A549 (cell line): ENCODE data around the gene C1orf21. TPM values are rescaled to one million over a fixed set of nuclear protein-coding genes. Genes with fewer than 3 reads are reported as not detected.

Experiments
- ATAC-seq, 2 experiments: fragments of 200-7000 bp in 1 of 2; fragments of >200 bp in 1 of 2; cut with Nextera tagmentation in 1 of 2; cut with Tn5 transposase in 1 of 2; 3 replicates each; pipeline versions ENCODE4 v1.8.0 to v1.9.1; 2018 to 2020; ENCODE audit warnings: mild to moderate bottlenecking in 1 of 2, moderate library complexity in 1 of 2
- CTCF ChIA-PET: fragments of 300-600 bp; sonication (Branson Sonifier 250); formaldehyde crosslinking; extraction: SDS; loops from one replicate; lab custom pipeline; 2021; ENCODE audit warnings: antibody characterized with exemption, inconsistent platforms; lab: Yijun Ruan, JAX
- POLR2A ChIA-PET: fragments of 350-600 bp; formaldehyde crosslinking; extraction: SDS; loops from one replicate; lab custom pipeline; 2021; ENCODE audit warnings: antibody characterized with exemption, inconsistent platforms; lab: Yijun Ruan, JAX
- DNase-seq, 2 experiments: peaks; one replicate each; pipeline versions ENCODE4 v3.0.0 to v3.0.0-alpha.2; 2011 to 2016; ENCODE audit warnings: low read depth in 1 of 2, low spot score in 1 of 2
- FAIRE-seq: peaks from 2 replicates; lab custom pipeline; 2011; peaks lifted over from hg19 to GRCh38; lab: Jason Lieb, UNC
- H3K27ac ChIP-seq, 2 experiments: fragments of >200 bp; sonication (Bioruptor Twin); formaldehyde crosslinking; 3 replicates each; pipeline ENCODE4 v1.5.1; 2016 to 2017
- H3K4me1 ChIP-seq: fragments of >200 bp; sonication (Bioruptor Twin); formaldehyde crosslinking; 3 replicates; pipeline ENCODE4 v1.6.1; 2016
- H3K4me2 ChIP-seq: fragments of >200 bp; sonication (Bioruptor Twin); formaldehyde crosslinking; 3 replicates; pipeline ENCODE4 v1.6.1; 2016
- H3K4me3 ChIP-seq: fragments of >200 bp; sonication (Bioruptor Twin); formaldehyde crosslinking; 3 replicates; pipeline ENCODE4 v1.5.1; 2016
- H3K9me3 ChIP-seq: fragments of >200 bp; sonication (Bioruptor Twin); formaldehyde crosslinking; 3 replicates; pipeline ENCODE4 v1.6.1; 2016
- BCL3 ChIP-seq: fragments of >200 bp; sonication (Bioruptor Twin); formaldehyde crosslinking; IDR thresholded peaks from 3 replicates; pipeline ENCODE4 v1.6.1; 2016
- CBX2 ChIP-seq: fragments of 200-600 bp; sonication (generic); IDR thresholded peaks from 2 replicates; pipeline ENCODE4 v1.6.1; 2016; ENCODE audit warnings: low read depth, mild to moderate bottlenecking, borderline replicate concordance
- CBX8 ChIP-seq: fragments of 200-600 bp; sonication (generic); IDR thresholded peaks from 2 replicates; pipeline ENCODE4 v1.6.1; 2016
- CEBPB ChIP-seq, 2 experiments: fragments of >200 bp in 1 of 2; sonication (Bioruptor Twin) in 1 of 2; formaldehyde crosslinking in 1 of 2; IDR thresholded peaks; 2 replicates each; pipeline ENCODE4 v1.6.1; 2012 to 2016
- CHD2 ChIP-seq: fragments of 150-350 bp; IDR thresholded peaks from 2 replicates; pipeline ENCODE4 v1.6.1; 2014; ENCODE audit warnings: low read length; ENCODE audit not compliant: partially characterized antibody
- EHMT2 ChIP-seq: fragments of 200-600 bp; sonication (generic); IDR thresholded peaks from 2 replicates; pipeline ENCODE4 v1.6.1; 2016; ENCODE audit warnings: antibody characterized with exemption, low read depth, mild to moderate bottlenecking, moderate library complexity
- EP300 ChIP-seq, 2 experiments: fragments of >200 bp; sonication (Bioruptor Twin); formaldehyde crosslinking; IDR thresholded peaks; 2 replicates in 1 of 2; 3 replicates in 1 of 2; pipeline ENCODE4 v1.6.1; 2016 to 2017
- FOSL2 ChIP-seq, 2 experiments: fragments of 450-650 bp in 1 of 2; fragments of >200 bp in 1 of 2; sonication (Bioruptor Twin) in 1 of 2; formaldehyde crosslinking; IDR thresholded peaks; 2 replicates each; pipeline versions ENCODE4 v1.5.0 to v1.6.1; 2016 to 2020; ENCODE audit warnings: mild to moderate bottlenecking in 1 of 2, moderate library complexity in 1 of 2
- FOXS1 ChIP-seq: fragments of 250-450 bp; sonication (Bioruptor Pico); IDR thresholded peaks from 2 replicates; pipeline ENCODE4 v1.5.0; 2020; ENCODE audit warnings: mild to moderate bottlenecking, moderate library complexity
- GATA3 ChIP-seq: IDR thresholded peaks from 2 replicates; pipeline ENCODE4 v1.6.1; 2012; ENCODE audit warnings: borderline replicate concordance
- HEYL ChIP-seq: fragments of 250-450 bp; sonication (Bioruptor Pico); IDR thresholded peaks from 2 replicates; pipeline ENCODE4 v1.8.0; 2021; ENCODE audit warnings: mild to moderate bottlenecking, moderate library complexity
- HOXA7 ChIP-seq: fragments of 250-450 bp; sonication (Bioruptor Pico); IDR thresholded peaks from 2 replicates; pipeline ENCODE4 v1.5.0; 2020; ENCODE audit warnings: mild to moderate bottlenecking, moderate library complexity
- KDM5A ChIP-seq: fragments of 200-600 bp; sonication (generic); IDR thresholded peaks from 2 replicates; pipeline ENCODE4 v1.6.1; 2016; ENCODE audit warnings: antibody characterized with exemption, mild to moderate bottlenecking
- MYC ChIP-seq: IDR thresholded peaks from 2 replicates; pipeline ENCODE4 v1.6.1; 2012; ENCODE audit warnings: mild to moderate bottlenecking, inconsistent platforms, low read length, improper control_type of control experiment, borderline replicate concordance
- NFE2L2 ChIP-seq: fragments of 150-350 bp; conservative IDR thresholded peaks from 2 replicates; pipeline ENCODE4 v1.6.1; 2014; ENCODE audit warnings: low read length
- POLR2AphosphoS2 ChIP-seq: conservative IDR thresholded peaks from 2 replicates; pipeline ENCODE4 v1.6.1; 2012; ENCODE audit warnings: low read length, improper control_type of control experiment, inconsistent platforms
- RFX5 ChIP-seq: fragments of 450-650 bp; IDR thresholded peaks from 2 replicates; pipeline ENCODE4 v1.7.1; 2014; ENCODE audit warnings: antibody characterized with exemption, mild to moderate bottlenecking, moderate library complexity
- TFCP2L1 ChIP-seq: fragments of 250-450 bp; sonication (Bioruptor Pico); IDR thresholded peaks from 2 replicates; pipeline ENCODE4 v1.5.0; 2021; ENCODE audit warnings: mild to moderate bottlenecking
- WGBS: methylation state at CpG from one replicate; pipeline ENCODE4 v1.1.6; 2017; ENCODE audit errors: missing lambda C conversion rate; 5-methylcytosine and 5-hydroxymethylcytosine counted together
- polyA plus RNA-seq, 4 experiments: library from polyadenylated mRNA; depleted of rRNA in 3 of 4; stranded (reverse); fragments of >200 nt; fragmentation: RNase III in 1 of 4; extraction: RNeasy Plus Mini Kit Qiagen cat#74134 plus additional on column Dnase treatment in 1 of 4; gene quantifications; 2 replicates in 3 of 4; 3 replicates in 1 of 4; pipeline ENCODE4 v1.2.3, GENCODE V29; 2011 to 2017
- TF ChIP-seq, protein P1 (sequence below): IDR thresholded peaks from 2 replicates; pipeline ENCODE4 v1.6.1; 2012
- TF ChIP-seq, protein P2 (sequence below): fragments of 250-450 bp; sonication (Bioruptor Pico); IDR thresholded peaks from 2 replicates; pipeline ENCODE4 v1.5.0; 2021; ENCODE audit warnings: mild to moderate bottlenecking, moderate library complexity, borderline replicate concordance

Gene C1orf21
- polyA plus RNA-seq, 2 of the 4 experiments (the other 2 are of a cell fraction) = 11.4 to 11.6 TPM

DNA sequence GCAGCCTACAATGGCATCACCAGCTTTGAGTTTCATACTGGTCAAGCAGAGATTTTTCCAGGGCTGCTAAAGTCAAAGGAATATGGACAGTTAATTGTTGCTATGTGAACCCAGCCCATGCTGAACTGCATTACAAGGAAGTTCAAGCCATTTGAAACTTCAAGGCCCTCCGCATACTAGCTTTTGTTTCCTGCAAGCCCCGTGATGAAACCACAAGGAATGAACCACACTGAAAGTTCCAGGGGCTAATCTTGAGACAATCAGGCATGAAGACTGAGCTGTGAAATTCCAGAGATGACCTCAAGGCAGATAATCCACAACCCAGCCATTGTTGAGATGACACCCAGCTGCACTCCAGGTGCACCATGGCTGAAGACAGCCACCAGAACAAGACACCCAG is 180.8 kb downstream of the C1orf21 start:
- FAIRE-seq = no peak
- CTCF ChIA-PET = interaction anchor here (1.1 to 2.1 kb wide), 3 partner anchors 11 to 345 kb away, joined by 3 to 6 read pairs (median 3); no protein-coding TSS in a partner anchor
- WGBS = 62% methylated on average over 2 of the region's 2 CpGs
- Histone ChIP-seq H3K9me3 (no peaks in the 10 kb centered on the region), H3K4me1 (peaks cover 12% of the 10 kb centered on the region; the same call in 2 of the 3 replicates), H3K4me3 (no peak overlapping the region), H3K4me2 (peak overlapping the region; percentile 47; the same call in 2 of the 3 replicates), H3K27ac (peak overlapping the region in 1 of 2 experiments; percentile 31; a peak in 1 of 6 replicates)
- TF ChIP-seq BCL3 (no peak), RFX5 (no peak), NFE2L2 (no peak), HEYL (CRISPR knock-in tag) (no peak)
- no peak for DNase-seq
- POLR2A ChIA-PET = no interaction called here
- ATAC-seq = no peak

- 52% methylated on average over 2 of the region's 2 CpGs for WGBS
- TF ChIP-seq GATA3 (no peak), CEBPB (IDR thresholded peaks at IDR 0.05) (peak in 1 of 2 experiments; percentile 68; a peak in 1 of 4 replicates)
- 0 out of 3 replicates have a peak overlapping the region, but pooled peaks have one; percentile 22 for H3K4me3 ChIP-seq
- ChIA-PET CTCF (interaction anchor here (0.6 to 2.1 kb wide), 4 partner anchors 11 to 346 kb away, joined by 3 to 6 read pairs (median 3); no protein-coding TSS in a partner anchor), POLR2A (no interaction called here)
- peak overlapping the region in 1 of 2 experiments; percentile 31; a peak in 1 of 6 replicates for H3K27ac ChIP-seq
- peak overlapping the region; percentile 47 for H3K4me2 ChIP-seq
- ATAC-seq = no peak
- no peak for FAIRE-seq
- peaks cover 12% of the 10 kb centered on the region; the same call in 2 of the 3 replicates for H3K4me1 ChIP-seq
- no peak for DNase-seq
- H3K9me3 ChIP-seq = no peaks in the 10 kb centered on the region
Observed at GRCh38 chr1:184568148-184568547, 181.3 kb downstream of the C1orf21 start.

DNA sequence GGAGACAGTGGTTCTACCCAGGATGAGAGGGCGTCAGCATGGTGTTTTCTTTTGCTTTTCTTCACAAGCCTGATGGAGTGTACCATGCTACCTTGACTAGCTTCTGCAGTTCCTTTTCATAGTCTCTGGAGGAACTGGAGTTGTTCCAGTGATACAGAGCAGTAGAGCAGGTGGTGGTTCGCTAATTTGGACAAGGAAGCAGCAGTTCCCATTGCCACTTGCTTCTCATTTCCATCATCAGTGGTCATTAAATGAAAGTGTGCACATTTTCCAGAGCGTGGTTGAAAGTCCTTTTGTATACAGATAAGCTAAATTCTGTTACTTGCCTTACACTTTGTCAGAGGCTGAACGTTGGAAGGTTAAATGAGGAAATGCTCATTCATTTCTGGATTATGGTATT is 182.3 kb downstream of the C1orf21 start:
- no peak for FAIRE-seq
- TF ChIP-seq POLR2AphosphoS2 (no peak), CBX2 (no peak), HOXA7 (no peak)
- TF ChIP-seq, protein P1, sequence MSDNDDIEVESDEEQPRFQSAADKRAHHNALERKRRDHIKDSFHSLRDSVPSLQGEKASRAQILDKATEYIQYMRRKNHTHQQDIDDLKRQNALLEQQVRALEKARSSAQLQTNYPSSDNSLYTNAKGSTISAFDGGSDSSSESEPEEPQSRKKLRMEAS = no peak
- Histone ChIP-seq H3K4me2 (peak overlapping the region; percentile 47), H3K4me1 (peaks cover 12% of the 10 kb centered on the region; the same call in 2 of the 3 replicates), H3K27ac (no peak overlapping the region; a peak in 1 of 6 replicates), H3K9me3 (no peaks in the 10 kb centered on the region), H3K4me3 (no peak overlapping the region)
- CTCF ChIA-PET = interaction anchor here (0.6 to 2.1 kb wide), 3 partner anchors 10 to 347 kb away, joined by 3 to 6 read pairs (median 6); no protein-coding TSS in a partner anchor
- no peak for DNase-seq
- WGBS = 56% methylated on average over 4 of the region's 4 CpGs
- POLR2A ChIA-PET = no interaction called here
- no peak for ATAC-seq

GRCh38 chr1:184574588-184574987 is 187.8 kb downstream of the C1orf21 start:
- FAIRE-seq (no peak), DNase-seq (no peak), ATAC-seq (no peak)
- Histone ChIP-seq H3K9me3 (no peaks in the 10 kb centered on the region), H3K4me1 (no peaks in the 10 kb centered on the region), H3K27ac (no peak overlapping the region), H3K4me3 (no peak overlapping the region), H3K4me2 (no peak overlapping the region)
- 69% methylated on average over 8 of the region's 8 CpGs for WGBS
- TF ChIP-seq FOSL2 (IDR thresholded peaks at IDR 0.05) (no peak), FOSL2 (CRISPR knock-in tag; IDR thresholded peaks at IDR 0.05) (no peak), TFCP2L1 (CRISPR knock-in tag) (no peak), KDM5A (no peak), EHMT2 (no peak), CBX8 (no peak), FOXS1 (CRISPR knock-in tag) (no peak), EP300 (IDR thresholded peaks at IDR 0.05) (no peak), MYC (no peak), CHD2 (no peak)
- TF ChIP-seq, protein P2, sequence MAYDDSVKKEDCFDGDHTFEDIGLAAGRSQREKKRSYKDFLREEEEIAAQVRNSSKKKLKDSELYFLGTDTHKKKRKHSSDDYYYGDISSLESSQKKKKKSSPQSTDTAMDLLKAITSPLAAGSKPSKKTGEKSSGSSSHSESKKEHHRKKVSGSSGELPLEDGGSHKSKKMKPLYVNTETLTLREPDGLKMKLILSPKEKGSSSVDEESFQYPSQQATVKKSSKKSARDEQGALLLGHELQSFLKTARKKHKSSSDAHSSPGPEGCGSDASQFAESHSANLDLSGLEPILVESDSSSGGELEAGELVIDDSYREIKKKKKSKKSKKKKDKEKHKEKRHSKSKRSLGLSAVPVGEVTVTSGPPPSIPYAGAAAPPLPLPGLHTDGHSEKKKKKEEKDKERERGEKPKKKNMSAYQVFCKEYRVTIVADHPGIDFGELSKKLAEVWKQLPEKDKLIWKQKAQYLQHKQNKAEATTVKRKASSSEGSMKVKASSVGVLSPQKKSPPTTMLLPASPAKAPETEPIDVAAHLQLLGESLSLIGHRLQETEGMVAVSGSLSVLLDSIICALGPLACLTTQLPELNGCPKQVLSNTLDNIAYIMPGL (CRISPR knock-in tag) = no peak
- ChIA-PET POLR2A (no interaction called here), CTCF (no interaction called here)
